Spleen (tissue), 11 donors: ENCODE measurements around the gene ABCG8. TPM values are rescaled to one million over a fixed set of nuclear protein-coding genes. Genes with fewer than 3 reads are reported as not detected.

Experiments used
- DNase-seq: peaks from one replicate; pipeline ENCODE4 v3.0.0-alpha.2; 2020
- H3K27ac ChIP-seq, 8 donors: fragments of 200-600 bp; sonication (generic) in 7 of 8; 1 replicate in 4 of 8; 2 replicates in 4 of 8; pipeline versions ENCODE4 v1.5.0 to v1.8.0; 2016 to 2021; ENCODE audit warnings: inconsistent platforms in 4 of 8, mild to moderate bottlenecking in 4 of 8, moderate library complexity in 1 of 8
- H3K27me3 ChIP-seq, 7 donors: fragments of 200-600 bp; sonication (generic) in 6 of 7; replicated peaks in 1 of 7; 1 replicate in 4 of 7; 2 replicates in 3 of 7; pipeline versions ENCODE4 v1.5.0 to v1.8.0; 2016 to 2021; ENCODE audit warnings: inconsistent platforms in 3 of 7, mild to moderate bottlenecking in 1 of 7
- H3K36me3 ChIP-seq, 6 donors: fragments of 200-600 bp; sonication (generic) in 5 of 6; 1 replicate in 4 of 6; 2 replicates in 2 of 6; pipeline versions ENCODE4 v1.5.0 to v1.8.0; 2016 to 2021; ENCODE audit warnings: inconsistent platforms in 2 of 6
- H3K4me1 ChIP-seq, 6 donors: fragments of 200-600 bp; sonication (generic) in 5 of 6; 1 replicate in 3 of 6; 2 replicates in 3 of 6; pipeline versions ENCODE4 v1.5.0 to v1.8.0; 2016 to 2021; ENCODE audit warnings: inconsistent platforms in 3 of 6
- H3K4me3 ChIP-seq, 8 donors: fragments of 200-600 bp; sonication (generic) in 7 of 8; 1 replicate in 4 of 8; 2 replicates in 4 of 8; pipeline versions ENCODE4 v1.5.0 to v1.8.0; 2016 to 2021; ENCODE audit warnings: inconsistent platforms in 4 of 8, mild to moderate bottlenecking in 4 of 8, moderate library complexity in 2 of 8
- H3K9me3 ChIP-seq, 8 donors: fragments of 200-600 bp; sonication (generic) in 7 of 8; 1 replicate in 4 of 8; 2 replicates in 4 of 8; pipeline versions ENCODE4 v1.5.0 to v1.8.0; 2016 to 2021; ENCODE audit warnings: inconsistent platforms in 4 of 8
- POLR2A ChIP-seq, 3 donors: fragments of 450-650 bp; IDR thresholded peaks; one replicate each; pipeline ENCODE4 v1.5.1; 2017; ENCODE audit warnings: antibody characterized with exemption in 3 of 3, mild to moderate bottlenecking in 1 of 3
- POLR2AphosphoS5 ChIP-seq, 3 donors: sonication (generic); formaldehyde crosslinking; IDR thresholded peaks; one replicate each; pipeline ENCODE4 v1.5.1; 2017; ENCODE audit warnings: antibody characterized with exemption in 3 of 3
- WGBS, 5 donors: extraction: QIAGEN DNeasy Blood & Tissue Kit in 3 of 5; methylation state at CpG; one replicate each; pipeline versions ENCODE4 v1.1.5 to v1.1.7; 2013 to 2018; 5-methylcytosine and 5-hydroxymethylcytosine counted together
- intact Hi-C: fragments of 100-400 bp; cut with DNase I; formaldehyde crosslinking; loops from one replicate; pipeline ENCODE4 v1.15.0; 2023; ENCODE audit warnings: low total_unique reads
- polyA plus RNA-seq, 3 donors: library from polyadenylated mRNA; stranded (reverse); fragments of 200-250 nt; gene quantifications; one replicate each; pipeline ENCODE4 v1.2.1, GENCODE V29; 2013
- total RNA-seq, 7 donors: library from RNA; depleted of rRNA in 3 of 7; stranded (reverse); fragments of >200 nt in 3 of 7; fragmentation: NEBNext Ultra II Directional in 4 of 7; extraction: Animal tissue kit (Norgen Biotek cat#: 25700) in 4 of 7; gene quantifications; one replicate each; pipeline versions ENCODE4 v1.1.0 to v1.2.1, GENCODE V29; 2016 to 2021
- TF ChIP-seq, protein P1 (sequence below), 11 experiments: fragments of 200-600 bp in 7 of 11; fragments of 450-650 bp in 4 of 11; sonication (generic) in 4 of 11; IDR thresholded peaks in 8 of 11; conservative IDR thresholded peaks in 3 of 11; 1 replicate in 7 of 11; 2 replicates in 4 of 11; pipeline versions ENCODE4 v1.4.0 to v1.8.0; 2016 to 2021; ENCODE audit warnings: antibody characterized with exemption in 11 of 11, inconsistent platforms in 4 of 11, mild to moderate bottlenecking in 1 of 11
- donor health status: healthy with polysubstance abuse.
- donor health status: DM: no; HTN: no; CAD: no; lungs with moderate emphysema.
- donor health status: DM: no; HTN: no; CAD: no.
- donor health status: Bipolar disorder and iron deficiency.
- donor health status: healthy.
- donor health status: DM: no; HTN: no; CAD: no.
- donor health status: DM: yes; HTN: yes; CAD: no.

Gene ABCG8
- total and polyA plus RNA-seq, 10 donors, result 0.02 to 0.46 (median 0.20) TPM; not detected in 5

DNA sequence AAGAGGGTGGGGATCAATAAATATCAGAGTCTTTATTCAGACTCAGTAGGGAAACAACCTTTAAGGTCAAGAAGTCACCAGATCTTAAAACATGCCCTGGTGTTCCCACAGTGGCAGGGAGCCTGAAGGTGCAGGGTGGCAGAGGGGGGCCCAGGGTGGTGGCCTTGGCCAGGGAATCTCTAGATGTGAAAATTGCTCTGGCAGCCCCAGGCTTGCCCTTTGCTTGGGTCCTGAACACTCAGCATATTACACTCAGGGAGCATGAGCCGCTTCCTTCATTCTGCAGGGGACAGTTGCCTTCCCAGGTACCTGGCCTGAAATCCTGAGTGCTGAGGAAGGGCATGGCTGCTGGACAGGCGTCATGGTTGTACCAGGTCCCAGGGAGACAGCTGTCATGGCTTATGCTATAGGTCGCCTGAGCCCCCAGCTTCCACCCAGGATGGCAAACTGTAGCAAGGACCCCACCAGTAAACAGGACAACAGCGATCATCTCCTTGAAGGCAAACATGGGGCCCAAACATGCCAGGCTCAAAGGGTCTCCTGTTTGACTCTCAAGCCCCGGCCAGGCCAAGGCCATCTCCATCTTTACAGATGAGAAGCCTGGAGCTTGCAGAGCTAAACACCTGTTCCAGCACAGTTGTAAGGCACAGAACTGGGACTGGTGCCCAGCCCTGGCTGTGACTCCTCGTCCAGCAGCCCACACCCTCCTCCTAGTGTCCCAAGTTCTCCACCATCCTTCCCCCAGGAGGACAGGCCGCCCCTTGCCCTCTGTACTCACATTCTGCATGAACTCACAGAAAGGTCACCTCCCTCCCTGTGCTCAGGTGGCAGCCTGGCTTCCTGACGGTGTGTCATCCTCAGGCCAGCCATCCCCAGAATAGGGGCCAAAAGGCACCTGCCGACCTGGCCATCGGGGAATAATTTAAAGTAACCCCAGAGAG is 14.6 kb downstream of the ABCG8 start:
- TF ChIP-seq, protein P1, sequence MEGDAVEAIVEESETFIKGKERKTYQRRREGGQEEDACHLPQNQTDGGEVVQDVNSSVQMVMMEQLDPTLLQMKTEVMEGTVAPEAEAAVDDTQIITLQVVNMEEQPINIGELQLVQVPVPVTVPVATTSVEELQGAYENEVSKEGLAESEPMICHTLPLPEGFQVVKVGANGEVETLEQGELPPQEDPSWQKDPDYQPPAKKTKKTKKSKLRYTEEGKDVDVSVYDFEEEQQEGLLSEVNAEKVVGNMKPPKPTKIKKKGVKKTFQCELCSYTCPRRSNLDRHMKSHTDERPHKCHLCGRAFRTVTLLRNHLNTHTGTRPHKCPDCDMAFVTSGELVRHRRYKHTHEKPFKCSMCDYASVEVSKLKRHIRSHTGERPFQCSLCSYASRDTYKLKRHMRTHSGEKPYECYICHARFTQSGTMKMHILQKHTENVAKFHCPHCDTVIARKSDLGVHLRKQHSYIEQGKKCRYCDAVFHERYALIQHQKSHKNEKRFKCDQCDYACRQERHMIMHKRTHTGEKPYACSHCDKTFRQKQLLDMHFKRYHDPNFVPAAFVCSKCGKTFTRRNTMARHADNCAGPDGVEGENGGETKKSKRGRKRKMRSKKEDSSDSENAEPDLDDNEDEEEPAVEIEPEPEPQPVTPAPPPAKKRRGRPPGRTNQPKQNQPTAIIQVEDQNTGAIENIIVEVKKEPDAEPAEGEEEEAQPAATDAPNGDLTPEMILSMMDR (IDR thresholded peaks at IDR 0.05 in 8 of 11, conservative IDR thresholded peaks at IDR 0.05 in 3 of 11), result no peak
- TF ChIP-seq POLR2AphosphoS5 (IDR thresholded peaks at IDR 0.05) (no peak), POLR2A (IDR thresholded peaks at IDR 0.05) (no peak)
- no peak overlapping the region for H3K4me3 ChIP-seq
- peak; percentile 62 for DNase-seq
- H3K27ac ChIP-seq, result no peak overlapping the region
- no peaks in the 10 kb centered on the region for H3K36me3 ChIP-seq
- no peaks in the 10 kb centered on the region for H3K9me3 ChIP-seq
- no peaks in the 10 kb centered on the region for H3K4me1 ChIP-seq
- 78 to 93% (median 85%) methylated on average over 9 to 10 of the region's 10 CpGs for WGBS, 5 donors
- peaks cover 0 to 69% (median 18%) of the 10 kb centered on the region in 7 donors for H3K27me3 ChIP-seq
- intact Hi-C loops, result no loop called here

DNA sequence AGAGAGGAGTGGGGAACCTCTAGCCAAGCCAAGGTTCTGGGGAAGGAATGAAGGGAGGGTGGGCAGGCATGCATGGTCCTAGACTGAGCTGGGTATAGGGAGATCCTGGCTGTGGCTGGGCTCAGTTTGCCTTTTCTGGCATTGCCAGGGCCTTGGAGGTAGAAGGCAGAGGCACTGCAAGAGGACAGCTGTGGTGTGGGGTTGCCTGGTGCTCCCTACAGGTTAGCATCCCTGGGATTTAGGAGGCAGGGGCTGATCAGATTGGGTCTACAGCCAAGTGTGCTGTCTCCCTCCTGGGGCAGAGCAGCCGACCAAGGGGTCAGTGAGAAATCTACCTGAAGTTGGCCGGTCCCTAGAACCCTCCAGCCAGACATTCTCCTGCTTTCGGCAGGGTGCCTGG is 15.9 kb downstream of the ABCG8 start:
- TF ChIP-seq POLR2A (IDR thresholded peaks at IDR 0.05) (no peak), POLR2AphosphoS5 (IDR thresholded peaks at IDR 0.05) (no peak)
- TF ChIP-seq, protein P1 (IDR thresholded peaks at IDR 0.05 in 8 of 11, conservative IDR thresholded peaks at IDR 0.05 in 3 of 11), result no peak
- H3K27ac ChIP-seq, result no peak overlapping the region
- 76 to 86% (median 84%) methylated on average over 3 of the region's 3 CpGs for WGBS, 5 donors
- intact Hi-C loops, result no loop called here
- DNase-seq, result peak; percentile 31
- H3K27me3 ChIP-seq, result peaks cover 0 to 81% (median 23%) of the 10 kb centered on the region in 7 donors
- H3K4me1 ChIP-seq, result no peaks in the 10 kb centered on the region
- H3K4me3 ChIP-seq, result no peak overlapping the region
- H3K9me3 ChIP-seq, result no peaks in the 10 kb centered on the region
- no peaks in the 10 kb centered on the region for H3K36me3 ChIP-seq

DNA sequence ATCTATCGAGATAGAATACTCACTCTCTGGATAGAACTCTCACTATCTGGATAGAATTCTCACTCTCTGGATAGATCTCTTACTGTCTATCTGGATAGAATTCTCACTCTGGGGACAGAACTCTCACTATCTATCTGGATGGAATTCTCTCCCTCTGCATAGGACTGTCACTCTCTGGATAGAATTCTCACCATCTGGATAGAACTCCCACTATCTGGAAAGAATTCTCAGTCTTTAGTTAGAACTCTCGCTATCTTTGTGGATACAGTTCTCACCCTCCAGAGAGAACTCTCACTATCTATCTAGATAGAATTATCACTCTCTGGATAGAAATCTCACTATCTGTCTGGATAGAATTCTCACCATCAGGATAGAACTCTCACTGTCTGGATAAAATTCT is 16.5 kb downstream of the ABCG8 start:
- Histone ChIP-seq H3K4me3 (no peak overlapping the region), H3K27me3 (peaks cover 0 to 88% (median 23%) of the 10 kb centered on the region in 7 donors), H3K36me3 (no peaks in the 10 kb centered on the region), H3K4me1 (no peaks in the 10 kb centered on the region), H3K9me3 (no peaks in the 10 kb centered on the region), H3K27ac (no peak overlapping the region)
- intact Hi-C loops, result no loop called here
- DNase-seq, result no peak
- TF ChIP-seq, protein P1 (IDR thresholded peaks at IDR 0.05 in 8 of 11, conservative IDR thresholded peaks at IDR 0.05 in 3 of 11), result no peak
- TF ChIP-seq POLR2A (IDR thresholded peaks at IDR 0.05), result no peak
- TF ChIP-seq POLR2AphosphoS5 (IDR thresholded peaks at IDR 0.05), result no peak
- 76 to 94% (median 88%) methylated on average over 2 of the region's 2 CpGs for WGBS, 5 donors

DNA sequence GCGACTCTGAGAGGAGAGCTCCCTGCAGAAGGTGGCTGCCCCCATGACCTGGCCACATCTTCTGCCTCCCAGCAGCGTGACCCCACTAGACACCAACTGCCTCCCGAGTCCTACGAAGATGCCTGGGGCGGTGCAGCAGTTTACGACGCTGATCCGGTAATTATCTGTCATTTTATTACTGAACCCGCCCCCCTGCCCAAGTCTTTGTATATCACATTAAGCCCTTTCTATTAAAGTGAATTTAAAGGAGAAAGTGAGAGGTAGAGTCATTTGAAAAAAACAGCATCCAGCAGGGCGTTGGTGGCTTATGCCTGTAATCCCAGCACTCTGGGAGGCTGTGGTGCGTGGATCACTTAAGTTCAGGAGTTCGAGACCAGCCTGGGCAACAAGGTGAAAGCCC is 33.4 kb downstream of the ABCG8 start:
- H3K9me3 ChIP-seq, result no peaks in the 10 kb centered on the region
- intact Hi-C loops, result no loop called here
- H3K4me3 ChIP-seq, result no peak overlapping the region
- WGBS, 5 donors, result 78 to 93% (median 87%) methylated on average over 12 of the region's 12 CpGs
- H3K4me1 ChIP-seq, result no peaks in the 10 kb centered on the region
- no peaks in the 10 kb centered on the region for H3K36me3 ChIP-seq
- DNase-seq, result no peak
- H3K27me3 ChIP-seq, result peaks cover 0 to 47% (median 0%) of the 10 kb centered on the region in 7 donors
- H3K27ac ChIP-seq, result no peak overlapping the region
- TF ChIP-seq, protein P1 (IDR thresholded peaks at IDR 0.05 in 8 of 11, conservative IDR thresholded peaks at IDR 0.05 in 3 of 11), result no peak
- TF ChIP-seq POLR2A (IDR thresholded peaks at IDR 0.05), result no peak
